NCI-H1105 (cell line): ENCODE measurements around the gene TTC33.
"Not testable (repeated sequence)": the region's sequence is repeated elsewhere in the genome, so short reads cannot be mapped to it uniquely, and the experiment has no call there.

ENCODE experiments used
- DNase-seq: peaks from one replicate; lab custom pipeline; 2025; lab: John Stamatoyannopoulos, UW

TTC33 gene

DNA sequence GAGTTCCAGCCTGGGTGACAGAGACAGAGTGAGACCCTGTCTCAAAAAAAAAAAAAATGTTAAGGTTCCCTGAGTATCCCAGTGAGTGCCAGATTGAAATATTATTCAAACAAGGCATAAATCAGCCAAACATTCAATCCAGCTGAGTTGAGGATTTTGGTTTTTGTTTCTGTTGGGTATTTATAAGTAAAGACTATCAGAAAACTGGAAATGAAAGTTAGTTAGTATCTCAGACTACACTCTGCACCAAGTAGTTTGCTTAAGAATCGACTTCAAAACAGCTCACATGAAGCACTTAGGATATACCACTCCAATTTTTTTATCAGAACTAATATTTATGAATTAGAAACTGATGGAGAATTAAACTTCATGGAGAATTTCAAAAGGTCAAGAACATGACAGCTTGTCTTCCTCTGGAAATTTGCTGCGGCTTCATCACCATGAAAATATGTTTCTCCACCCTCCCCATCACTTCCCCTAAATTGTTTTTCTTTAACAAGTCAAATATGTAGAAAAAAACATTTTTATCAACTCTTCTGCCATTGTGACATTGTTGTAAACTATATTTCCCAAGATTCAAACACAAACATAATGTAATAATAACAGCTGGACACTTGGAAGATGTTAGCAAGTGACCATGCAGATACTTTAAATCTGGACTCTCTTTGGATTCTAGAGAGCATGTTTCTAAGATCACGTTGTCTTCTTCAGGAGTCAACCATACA lies 186.1 kb downstream of the TTC33 start:
- DNase-seq: no peak

DNA sequence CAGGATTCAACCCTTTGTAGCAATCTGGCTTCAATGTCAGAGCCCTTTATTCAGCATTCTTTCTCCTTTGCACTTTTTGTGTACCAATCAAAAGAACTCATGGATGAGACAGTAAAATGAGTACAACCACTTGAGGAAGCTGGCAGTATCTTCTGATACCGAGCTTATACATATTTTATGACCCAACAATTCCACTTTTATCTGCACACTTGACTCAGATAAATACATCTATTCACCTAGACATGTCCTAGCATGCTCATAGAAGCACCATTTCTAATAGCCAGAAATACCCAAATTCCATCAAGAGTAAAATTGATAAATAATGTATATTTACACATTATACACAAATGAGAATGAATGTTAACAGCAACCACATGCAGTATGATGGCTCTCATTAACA lies 187.2 kb downstream of the TTC33 start:
- no peak for DNase-seq

DNA sequence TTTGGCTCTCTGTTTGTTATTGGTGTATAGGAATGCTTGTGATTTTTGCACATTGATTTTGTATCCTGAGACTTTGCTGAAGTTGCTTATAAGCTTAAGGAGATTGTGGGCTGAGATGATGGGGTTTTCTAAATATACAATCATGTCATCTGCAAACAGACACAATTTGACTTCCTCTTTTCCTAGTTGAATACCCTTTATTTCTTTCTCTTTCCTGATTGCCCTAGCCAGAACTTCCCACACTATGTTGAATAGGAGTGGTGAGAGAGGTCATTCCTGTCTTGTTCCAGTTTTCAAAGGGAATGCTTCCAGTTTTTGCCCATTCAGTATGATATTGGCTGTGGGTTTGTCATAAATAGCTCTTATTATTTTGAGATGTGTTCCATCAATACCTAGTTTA lies 192.6 kb downstream of the TTC33 start:
- not testable (repeated sequence) for DNase-seq

DNA sequence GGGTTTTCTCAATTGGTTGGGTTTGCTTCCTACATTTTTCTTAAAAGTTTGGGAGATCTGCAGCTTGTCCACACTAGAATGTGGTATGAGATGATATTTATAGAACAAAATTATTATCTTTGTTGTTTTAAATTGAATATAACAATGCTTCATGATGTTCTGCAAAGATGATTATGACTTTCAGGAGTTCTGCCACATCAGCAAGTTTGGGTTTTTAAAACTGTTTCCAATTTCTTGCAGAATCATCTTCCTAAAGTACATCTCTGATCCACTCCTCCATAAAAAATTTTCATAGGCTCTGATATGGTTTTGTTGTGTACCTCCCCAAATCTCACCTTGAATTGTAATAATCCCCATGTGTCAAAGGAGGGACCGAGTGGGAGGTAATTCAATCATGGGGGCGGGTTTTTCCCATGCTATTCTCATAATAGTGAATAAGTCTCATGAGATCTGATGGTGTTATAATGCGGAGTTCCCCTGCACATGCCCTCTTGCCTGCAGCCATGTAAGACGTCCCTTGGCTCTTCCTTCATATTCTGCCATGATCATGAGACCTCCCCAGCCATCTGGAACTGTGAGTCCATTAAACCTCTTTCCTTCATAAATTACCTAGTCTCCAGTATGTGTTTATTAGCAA lies 195.2 kb downstream of the TTC33 start:
- no peak for DNase-seq

DNA sequence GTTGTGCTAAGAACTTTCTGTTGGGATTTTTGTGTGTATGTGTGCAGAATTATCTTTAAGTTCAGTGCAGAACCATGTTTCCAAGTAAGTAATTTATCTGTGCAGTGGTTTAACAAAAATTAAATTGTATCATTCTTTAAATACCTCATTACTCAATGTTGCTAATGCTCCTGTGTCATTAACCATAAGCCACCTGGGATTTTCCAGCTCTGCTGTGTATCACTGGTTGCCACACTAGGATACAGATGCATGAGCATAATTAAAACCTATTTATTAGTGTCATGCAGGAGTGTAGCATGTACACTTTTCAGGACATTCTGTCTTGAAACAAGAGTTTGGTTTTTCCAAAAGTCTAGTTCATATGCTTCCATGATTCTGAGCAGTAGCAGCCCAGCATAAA lies 196.5 kb downstream of the TTC33 start:
- DNase-seq: no peak

DNA sequence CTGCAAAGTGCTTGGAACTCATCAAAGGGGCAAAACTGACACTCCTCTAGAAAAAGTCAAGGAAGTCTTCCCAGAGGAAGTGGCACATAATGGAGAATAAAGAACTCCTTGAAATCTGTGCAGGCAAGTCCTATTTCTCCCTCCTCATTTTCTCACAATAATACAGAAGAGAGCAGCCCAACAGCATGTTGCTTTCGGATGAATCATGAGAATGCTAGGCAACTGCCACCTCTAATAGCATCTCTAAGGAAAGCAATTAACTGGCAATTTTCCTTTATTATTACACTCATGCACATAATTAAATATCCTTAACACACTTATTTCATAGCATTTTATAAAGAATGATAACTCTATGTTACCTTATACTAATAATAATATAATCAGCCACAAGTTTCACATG lies 198.3 kb downstream of the TTC33 start:
- no peak for DNase-seq

DNA sequence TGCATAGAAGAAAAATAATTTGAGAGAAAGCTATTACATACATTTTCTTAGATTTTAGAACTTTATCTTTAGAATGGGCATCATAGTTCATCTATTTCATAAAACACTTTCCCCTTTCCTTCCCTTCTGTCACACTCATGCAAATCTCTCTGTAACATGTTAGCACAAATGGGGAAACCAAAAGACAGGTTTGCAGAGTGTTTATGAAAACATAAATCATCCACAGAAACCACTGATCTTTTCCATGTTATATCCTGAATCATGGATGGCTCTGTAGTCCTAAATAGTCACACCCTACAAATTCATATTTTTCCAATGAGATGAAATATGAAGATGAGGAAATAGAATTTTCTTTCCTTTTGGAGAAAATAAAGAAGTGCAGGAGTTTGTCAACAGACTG lies 198.9 kb downstream of the TTC33 start:
- DNase-seq: no peak

DNA sequence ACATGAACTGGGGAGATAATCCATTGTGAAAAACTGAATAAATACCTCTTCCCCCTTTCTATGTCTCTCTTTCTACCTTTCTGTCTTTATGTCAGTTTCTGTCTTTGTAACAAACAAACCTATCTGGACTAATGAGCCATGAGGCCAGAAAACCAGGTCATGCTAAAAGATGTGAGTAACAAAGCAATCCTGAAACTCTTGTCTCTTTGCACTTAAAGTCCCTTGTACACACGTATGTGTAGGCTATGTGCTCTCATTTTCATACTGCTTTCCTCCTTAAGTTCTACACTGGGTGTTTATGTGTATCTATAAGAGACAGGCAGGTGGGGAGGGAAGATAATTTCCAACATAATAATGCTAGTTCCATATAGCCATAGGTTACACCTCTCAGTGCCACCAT lies 199.9 kb downstream of the TTC33 start:
- DNase-seq: no peak

DNA sequence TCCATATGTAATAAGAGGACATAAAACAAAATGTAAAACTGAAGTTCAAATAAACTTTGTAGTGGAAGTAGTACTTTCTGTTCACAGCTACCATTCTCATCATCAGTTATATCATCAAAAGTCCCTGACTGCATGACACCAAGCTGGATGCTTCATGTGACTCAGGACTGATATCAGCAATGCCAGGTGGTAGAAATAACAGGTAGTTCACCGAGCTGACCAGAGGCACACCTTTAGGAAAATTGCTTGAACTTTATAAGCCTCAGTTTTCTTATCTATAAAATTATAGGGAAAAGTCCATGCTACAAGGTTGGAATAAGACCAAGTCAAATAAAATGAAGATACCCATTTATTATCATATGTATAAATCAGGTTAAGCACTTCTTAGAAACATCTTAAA lies 200.9 kb downstream of the TTC33 start:
- DNase-seq: no peak

DNA sequence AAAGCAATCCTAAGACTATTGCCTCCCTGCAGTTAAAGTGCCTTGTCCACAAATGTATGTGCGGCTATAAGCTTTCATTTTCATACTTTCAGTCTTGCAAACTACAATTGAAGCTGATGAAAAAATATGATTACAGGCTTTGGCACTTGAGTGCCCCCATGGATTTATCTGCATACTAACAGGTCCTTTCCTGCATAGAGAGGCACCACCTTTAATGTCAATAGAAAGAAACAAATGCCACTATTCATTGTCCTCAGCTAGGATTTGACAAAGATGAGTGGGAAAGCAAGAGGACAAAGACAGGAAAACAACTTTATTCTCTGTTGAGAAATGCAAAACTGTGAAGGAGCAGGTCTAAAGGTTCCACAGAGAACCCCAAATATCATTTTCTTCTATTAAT lies 201.7 kb downstream of the TTC33 start:
- no peak for DNase-seq

DNA sequence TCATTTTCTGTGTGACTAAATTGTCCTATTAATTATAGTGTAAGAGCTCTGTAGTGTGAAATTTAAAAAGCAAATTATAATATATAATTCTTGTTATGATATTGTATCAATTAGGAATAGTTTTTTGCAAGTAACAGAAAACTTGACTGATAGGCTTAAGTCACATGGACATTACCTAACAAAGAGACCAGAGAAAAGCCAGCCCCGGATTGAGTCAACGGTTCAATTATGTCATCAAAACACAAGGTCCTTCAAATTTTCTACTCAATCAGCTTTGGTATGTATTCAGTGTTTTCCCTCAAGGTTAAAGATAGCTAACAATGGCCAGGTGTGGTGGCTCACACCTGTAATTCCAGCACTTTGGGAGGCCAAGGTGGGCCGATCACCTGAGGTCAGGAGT lies 202.8 kb downstream of the TTC33 start:
- no peak for DNase-seq

DNA sequence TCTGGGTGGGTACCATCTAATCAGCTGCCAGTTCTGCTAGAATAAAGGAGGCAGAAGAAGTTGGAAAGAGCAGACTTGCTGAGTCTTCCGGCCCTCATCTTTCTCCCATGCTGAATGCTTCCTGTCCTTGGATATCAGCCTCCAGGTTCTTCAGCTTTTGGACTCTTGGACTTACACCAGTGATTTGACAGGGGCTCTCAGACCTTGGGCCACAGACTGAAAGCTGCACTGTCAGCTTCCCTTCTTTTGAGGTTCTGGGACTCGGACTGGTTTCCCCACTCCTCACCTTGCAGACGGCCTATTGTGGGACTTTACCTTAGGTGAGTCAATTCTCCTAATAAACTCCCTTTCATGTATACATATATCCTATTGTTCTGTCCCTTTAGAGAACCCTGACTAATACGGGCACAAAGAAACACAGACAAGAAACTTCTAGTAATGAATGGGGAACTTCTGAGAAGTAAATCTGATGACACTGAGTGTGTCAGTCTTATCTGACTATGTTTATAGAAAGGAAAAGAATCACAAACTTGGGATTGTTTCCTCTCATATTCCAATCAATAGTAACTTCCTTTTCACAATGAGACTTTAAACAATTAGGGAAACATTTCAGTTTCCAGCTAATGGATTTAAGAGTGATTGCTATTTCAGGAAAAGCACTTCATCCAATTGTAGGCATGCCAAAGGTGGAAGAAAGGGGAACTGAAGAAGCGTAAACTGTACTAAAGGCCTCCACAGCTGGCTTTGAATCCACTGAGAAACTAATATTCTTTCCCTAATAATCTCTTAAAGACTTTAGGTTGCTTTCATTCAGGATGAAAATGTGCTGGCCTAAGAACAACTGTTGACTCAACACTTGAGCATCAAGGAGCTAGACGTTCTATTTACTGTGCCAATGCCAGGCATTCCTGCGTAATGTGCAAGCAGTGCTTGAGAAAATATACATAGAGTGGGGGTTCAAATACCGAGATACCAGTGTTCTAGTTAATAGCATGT lies 204.0 kb downstream of the TTC33 start:
- DNase-seq: no peak

DNA sequence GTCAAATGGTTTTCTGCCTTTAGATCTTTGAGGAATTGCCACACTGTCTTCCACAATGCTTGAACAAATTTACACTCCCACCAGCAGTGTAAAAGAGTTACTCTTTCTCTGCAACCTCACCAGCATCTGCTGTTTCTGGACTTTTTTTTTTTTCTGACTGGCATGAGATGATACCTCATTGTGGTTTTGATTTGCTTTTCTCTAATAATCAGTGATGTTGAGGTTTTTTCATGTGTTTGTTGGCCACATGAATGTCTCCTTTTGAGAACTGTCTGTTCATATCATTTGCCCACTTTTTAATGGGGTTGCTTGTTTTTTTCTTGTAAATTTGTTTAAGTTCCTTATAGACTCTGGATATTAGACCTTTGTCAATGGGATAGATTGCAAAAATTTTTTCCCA lies 205.3 kb downstream of the TTC33 start:
- DNase-seq: no peak

DNA sequence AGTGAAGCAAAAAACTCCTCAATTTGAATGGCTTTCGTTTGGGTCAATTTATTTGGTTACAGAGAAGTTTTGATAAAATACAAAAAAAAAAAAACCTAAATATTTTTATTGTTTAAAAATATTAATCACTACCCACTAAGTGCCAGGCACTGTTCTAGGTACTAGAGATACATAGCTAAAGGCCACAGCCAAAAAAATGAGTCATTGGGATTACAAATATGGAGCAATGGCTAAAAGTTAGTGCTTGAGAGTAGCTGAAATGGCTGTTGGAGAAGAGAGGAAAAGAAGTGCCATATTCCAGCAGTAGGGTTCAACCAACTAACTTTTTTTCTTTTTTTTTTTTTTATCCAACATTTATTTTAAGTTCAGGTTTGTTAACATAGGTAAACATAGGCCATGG lies 206.1 kb downstream of the TTC33 start:
- DNase-seq: no peak

DNA sequence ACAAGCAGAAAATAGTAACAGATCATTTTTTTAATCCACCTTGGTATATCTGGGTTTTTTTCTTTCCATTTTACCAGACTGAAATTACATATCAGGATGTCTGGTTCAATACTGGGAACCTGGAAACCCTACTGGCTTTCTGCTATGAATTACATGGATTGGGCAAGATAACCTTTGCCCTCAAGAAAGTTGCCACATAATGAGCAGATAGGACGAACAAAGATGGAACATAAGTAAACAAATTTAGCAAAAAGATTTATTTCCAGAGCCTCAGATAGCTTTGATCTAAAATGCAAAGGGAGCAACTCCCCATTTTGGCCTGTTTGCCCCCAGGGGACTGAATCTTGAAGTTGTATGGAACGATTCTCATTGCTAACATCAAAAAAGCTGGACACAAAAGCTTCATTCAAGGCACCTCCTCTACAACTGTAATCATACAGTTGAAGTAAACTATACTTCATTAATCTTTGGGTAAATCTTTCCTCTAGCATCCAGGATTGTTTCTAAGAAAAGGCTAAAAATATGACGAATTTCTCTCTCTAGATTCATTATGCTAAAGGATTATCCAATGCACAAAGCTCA lies 207.7 kb downstream of the TTC33 start:
- no peak for DNase-seq

DNA sequence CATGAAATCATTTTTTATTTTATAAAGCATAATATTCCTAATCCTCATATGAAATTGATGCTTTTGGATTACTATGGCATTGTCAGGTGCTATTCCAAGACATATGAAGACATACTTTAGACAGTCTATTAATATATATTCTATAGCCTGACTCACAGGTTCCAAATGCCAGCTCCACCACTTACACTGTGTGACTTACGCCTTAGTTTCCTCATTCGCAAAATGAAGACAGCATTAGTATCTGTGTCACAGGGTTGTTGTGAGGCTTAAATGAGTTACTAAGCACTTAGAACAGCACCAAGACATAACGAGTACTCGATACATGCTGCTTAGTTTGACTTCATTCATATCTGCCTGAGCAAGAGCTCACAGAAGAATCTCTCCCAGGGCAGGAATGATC lies 208.2 kb downstream of the TTC33 start:
- DNase-seq: no peak

DNA sequence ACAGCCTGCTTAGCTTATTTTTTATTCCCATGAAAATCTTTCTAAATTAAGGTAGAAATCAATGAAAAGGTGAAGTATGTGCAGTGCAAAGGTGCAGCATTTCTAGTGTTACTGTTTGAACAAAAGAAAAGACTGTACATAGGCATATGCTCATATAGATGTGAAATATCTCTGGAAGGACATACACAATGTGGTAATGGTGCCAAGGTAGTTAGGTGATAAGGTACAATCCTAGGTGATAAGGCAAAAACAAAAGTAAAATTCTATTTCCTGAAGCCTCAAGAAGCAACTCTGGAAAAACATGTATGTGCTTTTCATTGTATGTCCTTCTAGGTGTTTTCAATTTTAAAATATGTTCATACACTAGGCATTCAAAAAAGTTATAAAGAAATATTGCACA lies 215.5 kb downstream of the TTC33 start:
- no peak for DNase-seq

DNA sequence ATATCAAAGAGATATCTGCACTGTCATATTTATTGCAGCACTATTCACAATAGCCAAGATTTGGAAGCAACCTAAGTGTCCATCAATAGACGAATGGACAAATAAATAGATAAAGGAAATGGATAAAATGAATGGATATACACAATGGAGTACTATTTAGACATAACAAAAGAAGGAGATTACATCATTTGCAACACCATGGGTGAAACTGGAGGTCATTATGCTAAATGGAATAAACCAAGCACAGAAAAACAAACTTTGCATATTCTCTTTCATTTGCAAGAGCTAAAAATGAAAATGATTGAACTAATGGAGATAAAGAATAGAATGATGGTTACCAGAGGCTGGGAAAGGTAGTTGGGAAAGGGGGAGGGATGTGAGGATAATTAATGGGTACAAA lies 231.1 kb downstream of the TTC33 start:
- DNase-seq: no peak

DNA sequence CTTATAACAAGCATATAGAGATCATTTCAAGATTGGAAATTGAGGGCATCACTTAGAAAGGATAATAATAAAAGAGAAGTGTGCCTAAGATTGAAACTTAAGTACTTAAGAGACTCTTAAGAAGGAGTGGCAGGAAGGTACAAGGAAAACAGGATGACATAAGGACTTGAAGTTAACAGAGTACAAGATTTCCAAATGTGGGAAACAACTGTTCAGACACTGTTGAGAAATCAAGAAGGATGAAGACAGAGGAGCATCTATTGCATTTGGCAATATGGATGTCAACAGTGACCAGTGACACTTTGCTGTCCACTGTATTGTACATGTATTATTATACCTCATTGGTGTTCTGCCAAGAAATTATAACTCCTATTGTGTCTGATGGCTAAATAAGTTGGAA lies 233.8 kb downstream of the TTC33 start:
- DNase-seq: no peak

DNA sequence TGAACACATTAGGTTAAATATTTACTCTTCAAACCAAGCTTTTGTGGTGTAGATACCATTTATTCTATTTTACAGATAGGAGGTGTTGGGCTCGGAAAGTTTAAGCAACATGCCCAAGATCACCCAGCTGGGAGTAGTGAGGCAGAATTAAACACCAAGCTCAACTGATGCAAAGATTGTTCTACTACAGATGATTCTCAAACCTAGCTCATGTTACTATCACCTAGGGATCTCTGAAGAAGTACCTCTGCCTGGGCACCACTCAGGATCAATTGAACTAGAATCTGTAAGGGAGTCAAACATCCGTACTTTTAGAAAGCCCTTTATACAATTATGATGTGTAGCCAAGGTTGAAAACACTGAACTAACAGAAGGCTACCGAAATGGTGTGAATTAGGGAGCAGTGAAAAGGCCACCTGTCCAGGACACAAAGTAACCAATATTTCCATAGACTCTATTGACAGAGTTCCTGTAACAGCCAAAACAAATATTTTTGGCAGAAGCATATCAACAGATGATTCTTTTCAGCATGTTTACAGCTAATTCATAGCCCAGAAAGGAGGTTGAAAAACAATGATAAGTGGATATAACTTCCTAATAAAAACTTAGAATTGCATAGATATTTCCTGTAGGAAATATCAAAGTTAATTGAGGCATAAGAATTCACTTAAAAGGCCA lies 234.5 kb downstream of the TTC33 start:
- DNase-seq: no peak

DNA sequence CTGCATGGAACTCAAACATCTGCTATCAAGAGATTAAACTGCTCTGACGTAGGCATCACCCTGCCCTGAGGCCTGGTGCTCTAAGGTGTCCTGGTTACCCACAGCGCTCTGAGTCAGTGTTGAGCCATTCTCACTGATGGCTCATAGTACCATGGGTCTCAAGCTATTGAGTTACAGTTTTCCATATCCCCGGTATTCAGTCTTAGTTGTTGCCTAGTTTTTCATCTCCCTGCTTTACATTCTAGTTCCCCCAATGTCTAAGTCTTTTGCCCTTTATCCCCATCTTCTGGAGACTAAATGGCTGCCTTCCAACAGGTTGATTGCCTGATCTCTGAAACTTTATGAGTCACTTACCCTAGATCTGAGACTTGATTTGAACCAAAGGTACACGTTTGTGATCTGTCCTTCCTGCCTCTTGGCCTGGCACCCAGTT lies 237.3 kb downstream of the TTC33 start:
- DNase-seq: no peak

DNA sequence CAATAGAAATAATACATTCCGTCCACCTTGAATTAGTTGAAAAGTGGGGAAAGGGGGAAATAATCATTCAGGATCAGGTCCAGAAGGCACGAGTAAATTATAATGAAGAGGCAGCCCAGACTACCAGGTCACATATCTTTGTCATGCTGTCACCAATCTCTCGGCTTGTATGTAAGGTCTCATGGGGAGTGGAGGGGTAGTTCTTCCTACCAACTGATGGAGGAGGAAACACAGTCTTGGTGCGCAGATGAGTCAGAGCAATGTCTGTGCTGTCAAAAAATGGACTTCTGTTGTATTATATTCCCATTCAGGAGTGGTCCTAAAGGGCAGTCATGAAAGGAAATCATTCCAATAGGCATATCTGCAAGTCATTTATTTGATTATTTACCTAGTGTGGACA lies 240.3 kb downstream of the TTC33 start:
- DNase-seq: no peak
